HEK293T (cell line): ENCODE data around the gene CD34.

Source experiments
- CTCF ChIA-PET: fragments of 350-600 bp; formaldehyde crosslinking; extraction: SDS; loops from one replicate; lab custom pipeline; 2021; ENCODE audit warnings: antibody characterized with exemption, inconsistent platforms; lab: Yijun Ruan, JAX
- POLR2A ChIA-PET: fragments of 350-600 bp; formaldehyde crosslinking; extraction: SDS; loops from one replicate; lab custom pipeline; 2020; ENCODE audit warnings: antibody characterized with exemption, inconsistent platforms; lab: Yijun Ruan, JAX
- DNase-seq: peaks from one replicate; pipeline ENCODE4 v3.0.0; 2012; ENCODE audit warnings: mixed read lengths; ENCODE audit errors: extremely low spot score
- ARNT ChIP-seq: fragments of 450-650 bp; IDR thresholded peaks from 2 replicates; pipeline ENCODE4 v1.6.1; 2017; ENCODE audit warnings: mild to moderate bottlenecking
- BHLHE40 ChIP-seq: fragments of 450-650 bp; IDR thresholded peaks from 2 replicates; pipeline ENCODE4 v1.6.1; 2016; ENCODE audit warnings: mild to moderate bottlenecking, moderate library complexity, borderline replicate concordance
- CTBP1 ChIP-seq: fragments of 450-650 bp; IDR thresholded peaks from 2 replicates; pipeline ENCODE4 v1.6.1; 2016; ENCODE audit warnings: borderline replicate concordance
- ELF4 ChIP-seq: fragments of 450-650 bp; IDR thresholded peaks from 2 replicates; pipeline ENCODE4 v1.6.1; 2017; ENCODE audit warnings: antibody characterized with exemption
- FOXA1 ChIP-seq: fragments of 450-650 bp; IDR thresholded peaks from 2 replicates; pipeline ENCODE4 v1.6.1; 2016; ENCODE audit warnings: mild to moderate bottlenecking
- FOXK2 ChIP-seq: fragments of 450-650 bp; IDR thresholded peaks from 2 replicates; pipeline ENCODE4 v1.6.1; 2016; ENCODE audit warnings: mild to moderate bottlenecking
- FOXM1 ChIP-seq: fragments of 450-650 bp; IDR thresholded peaks from 2 replicates; pipeline ENCODE4 v1.6.1; 2017; ENCODE audit warnings: mild to moderate bottlenecking, borderline replicate concordance
- HDGF ChIP-seq: fragments of 450-650 bp; IDR thresholded peaks from 2 replicates; pipeline ENCODE4 v1.6.1; 2017; ENCODE audit warnings: antibody characterized with exemption, borderline replicate concordance
- L3MBTL2 ChIP-seq: fragments of 450-650 bp; conservative IDR thresholded peaks from 2 replicates; pipeline ENCODE4 v1.6.1; 2016; ENCODE audit warnings: mild to moderate bottlenecking
- LEF1 ChIP-seq: fragments of 450-650 bp; IDR thresholded peaks from 2 replicates; pipeline ENCODE4 v1.6.1; 2017; ENCODE audit warnings: mild to moderate bottlenecking, borderline replicate concordance
- NFRKB ChIP-seq: fragments of 450-650 bp; IDR thresholded peaks from 2 replicates; pipeline ENCODE4 v1.6.1; 2016; ENCODE audit warnings: mild to moderate bottlenecking, moderate library complexity
- PKNOX1 ChIP-seq: fragments of 450-650 bp; IDR thresholded peaks from 2 replicates; pipeline ENCODE4 v1.6.1; 2016
- SP1 ChIP-seq: fragments of 450-650 bp; IDR thresholded peaks from 2 replicates; pipeline ENCODE4 v1.6.1; 2017
- SUZ12 ChIP-seq: fragments of 450-650 bp; IDR thresholded peaks from 2 replicates; pipeline ENCODE4 v1.6.1; 2016; ENCODE audit warnings: mild to moderate bottlenecking
- TARDBP ChIP-seq: fragments of 450-650 bp; IDR thresholded peaks from 2 replicates; pipeline ENCODE4 v1.6.1; 2016
- ZNF384 ChIP-seq: fragments of 450-650 bp; IDR thresholded peaks from 2 replicates; pipeline ENCODE4 v1.6.1; 2016

The CD34 gene

GRCh38 chr1:207849646-207850045, 61.3 kb downstream of the CD34 start:
- CTCF ChIA-PET, result interaction anchor here (1.0 to 1.1 kb wide), 2 partner anchors 19 to 21 kb away, joined by 3 to 5 read pairs; no protein-coding TSS in a partner anchor
- TF ChIP-seq TARDBP, result no peak
- no peak for TF ChIP-seq BHLHE40
- no peak for TF ChIP-seq LEF1
- no peak for TF ChIP-seq SP1
- no peak for TF ChIP-seq ZNF384
- TF ChIP-seq FOXA1, result no peak
- no peak for TF ChIP-seq FOXK2
- no peak for TF ChIP-seq CTBP1
- no peak for DNase-seq
- POLR2A ChIA-PET, result no interaction called here

GRCh38 chr1:207849016-207849415, 61.9 kb downstream of the CD34 start:
- CTCF ChIA-PET, result no interaction called here
- no peak for DNase-seq
- POLR2A ChIA-PET, result no interaction called here
- TF ChIP-seq PKNOX1, result 0 out of 2 replicates have a peak, but pooled peaks have one; percentile 6
- TF ChIP-seq HDGF, result no peak

GRCh38 chr1:207848234-207848633, 62.7 kb downstream of the CD34 start:
- CTCF ChIA-PET, result interaction anchor here (0.6 kb wide), 1 partner anchor 265 kb away, joined by 5 read pairs; no protein-coding TSS in a partner anchor
- no peak for DNase-seq
- no peak for TF ChIP-seq ELF4
- POLR2A ChIA-PET, result no interaction called here

- no peak for DNase-seq
- ChIA-PET CTCF (no interaction called here), POLR2A (no interaction called here)
- no peak for TF ChIP-seq FOXA1
- no peak for TF ChIP-seq SUZ12
- TF ChIP-seq ARNT, result no peak
- no peak for TF ChIP-seq FOXM1
- TF ChIP-seq NFRKB, result no peak
- TF ChIP-seq TARDBP, result no peak
- no peak for TF ChIP-seq L3MBTL2
- TF ChIP-seq PKNOX1, result no peak
Observed at GRCh38 chr1:207847116-207847515, 63.8 kb downstream of the CD34 start.

GRCh38 chr1:207845109-207845508, 65.8 kb downstream of the CD34 start:
- TF ChIP-seq SP1 (no peak), L3MBTL2 (no peak), FOXK2 (no peak), LEF1 (no peak), FOXA1 (no peak), SUZ12 (no peak), FOXM1 (no peak), NFRKB (no peak), ELF4 (no peak), HDGF (no peak), CTBP1 (no peak), ARNT (no peak), TARDBP (no peak), BHLHE40 (no peak), PKNOX1 (no peak), ZNF384 (no peak)
- ChIA-PET CTCF (no interaction called here), POLR2A (no interaction called here)
- DNase-seq, result no peak

GRCh38 chr1:207844371-207844770, 66.6 kb downstream of the CD34 start:
- CTCF ChIA-PET, result no interaction called here
- DNase-seq, result no peak
- POLR2A ChIA-PET, result no interaction called here
- TF ChIP-seq TARDBP (no peak), FOXA1 (no peak), ARNT (no peak), ELF4 (no peak), NFRKB (no peak), LEF1 (no peak)

- ChIA-PET CTCF (no interaction called here), POLR2A (no interaction called here)
- no peak for TF ChIP-seq NFRKB
- DNase-seq, result no peak
Observed at GRCh38 chr1:207842506-207842905, 68.4 kb downstream of the CD34 start.

GRCh38 chr1:207841901-207842300, 69.0 kb downstream of the CD34 start:
- TF ChIP-seq CTBP1 (no peak), HDGF (no peak), SP1 (no peak), ZNF384 (no peak), FOXK2 (no peak), FOXM1 (no peak), BHLHE40 (no peak), TARDBP (no peak), LEF1 (no peak)
- no peak for DNase-seq
- ChIA-PET CTCF (no interaction called here), POLR2A (no interaction called here)
